Heart left ventricle (tissue), 16 donors: ENCODE measurements around the gene TRPT1. TPM values are rescaled to one million over a fixed set of nuclear protein-coding genes. Genes with fewer than 3 reads are reported as not detected.

Experiments used
- ATAC-seq, 4 donors: fragments of 200-7000 bp; cut with Tn5 transposase; one replicate each; pipeline ENCODE4 v1.9.1; 2020 to 2022; ENCODE audit warnings: moderate library complexity in 4 of 4, mild to moderate bottlenecking in 3 of 4, moderate number of reproducible peaks in 1 of 4
- DNase-seq, 5 donors: peaks; one replicate each; pipeline ENCODE4 v3.0.0-alpha.2; 2020
- H3K27ac ChIP-seq, 12 donors: fragments of 200-600 bp; sonication (generic) in 4 of 12; one replicate each; pipeline versions ENCODE4 v1.5.0 to v1.8.0; 2016 to 2022; ENCODE audit warnings: mild to moderate bottlenecking in 2 of 12
- H3K27me3 ChIP-seq, 9 donors: fragments of 200-600 bp; sonication (generic) in 2 of 9; one replicate each; pipeline versions ENCODE4 v1.5.1 to v1.8.0; 2016 to 2022; ENCODE audit warnings: mild to moderate bottlenecking in 3 of 9
- H3K36me3 ChIP-seq, 9 donors: fragments of 200-600 bp; sonication (generic) in 2 of 9; one replicate each; pipeline versions ENCODE4 v1.5.0 to v1.8.0; 2018 to 2022; ENCODE audit warnings: mild to moderate bottlenecking in 2 of 9
- H3K4me1 ChIP-seq, 12 donors: fragments of 200-600 bp; sonication (generic) in 4 of 12; one replicate each; pipeline versions ENCODE4 v1.5.0 to v1.8.0; 2016 to 2022; ENCODE audit warnings: mild to moderate bottlenecking in 3 of 12
- H3K4me3 ChIP-seq, 12 donors: fragments of 200-600 bp; sonication (generic) in 4 of 12; one replicate each; pipeline versions ENCODE4 v1.5.0 to v1.8.0; 2017 to 2022; ENCODE audit warnings: mild to moderate bottlenecking in 9 of 12, moderate library complexity in 4 of 12
- H3K9me3 ChIP-seq, 12 donors: fragments of 200-600 bp; sonication (generic) in 4 of 12; one replicate each; pipeline versions ENCODE4 v1.5.0 to v1.8.0; 2016 to 2022; ENCODE audit warnings: mild to moderate bottlenecking in 1 of 12
- POLR2A ChIP-seq, 2 donors: fragments of 450-650 bp; IDR thresholded peaks; one replicate each; pipeline ENCODE4 v1.6.1; 2017; ENCODE audit warnings: antibody characterized with exemption in 2 of 2, mild to moderate bottlenecking in 2 of 2, moderate library complexity in 2 of 2
- WGBS, 4 donors: extraction: QIAGEN DNeasy Blood & Tissue Kit in 2 of 4; methylation state at CpG; one replicate each; pipeline versions ENCODE4 v1.1.5 to v1.1.7; 2013 to 2018; 5-methylcytosine and 5-hydroxymethylcytosine counted together
- intact Hi-C, 10 donors: fragments of 100-400 bp; cut with DNase I; formaldehyde crosslinking; loops; one replicate each; pipeline versions ENCODE4 v1.11.1 to v1.14.2; 2022
- polyA plus RNA-seq, 2 donors: library from polyadenylated mRNA; stranded (reverse); fragments of 200-250 nt; gene quantifications; one replicate each; pipeline ENCODE4 v1.2.3, GENCODE V29; 2013
- total RNA-seq, 9 donors: library from RNA; depleted of rRNA in 2 of 9; stranded (reverse); fragments of >200 nt in 2 of 9; fragmentation: NEBNext Ultra II Directional in 3 of 9; extraction: Animal tissue kit (Norgen Biotek cat#: 25700) in 3 of 9; gene quantifications; one replicate each; pipeline versions ENCODE4 v1.1.0 to v1.2.4, GENCODE V29; 2016 to 2023
- TF ChIP-seq, protein P1 (sequence below), 12 donors: fragments of 200-600 bp; sonication (generic) in 4 of 12; IDR thresholded peaks; one replicate each; pipeline versions ENCODE4 v1.5.0 to v1.8.0; 2018 to 2022; ENCODE audit warnings: antibody characterized with exemption in 12 of 12, mild to moderate bottlenecking in 5 of 12
- donor health status: ischemic (EF 13 %, LVEDD 7.1; RV severe dilation, severe dysfunction).
- donor health status: healthy with polysubstance abuse.
- donor health status: DM: no; HTN: yes; CAD: no.
- donor health status: DM: no; HTN: no; CAD: no.
- donor health status: ischemic (EF 25% LVEDD 6.9; RV normal size, moderate dysfunction).
- donor health status: ischemic (EF 25% LVEDD 5.7; RV mildly dilated, moderate dysfunction).
- donor health status: healthy.
- donor health status: DM: yes; HTN: yes; CAD: no.
- donor health status: ischemic (EF 35%, LVEDD 5.7; RV mildly dilated, moderate dysfunction).
- donor health status: nonischemic (EF 11% LVEDD 7.7; RV severe dilation, severe dysfunction).
- donor health status: DM: yes; HTN: yes; CAD: no.
- donor health status: PGD.
- donor health status: ischemic (EF 29% LVEDD 5.4; RV normal size, mild dysfunction).
- donor health status: nonischemic (EF 23%, LVEDD 6.1; RV moderate dilation, normal function).

The TRPT1 gene
- total and polyA plus RNA-seq, 11 donors, result 51.2 to 146 (median 65.3) TPM

- H3K27me3 ChIP-seq, result no peaks in the 10 kb centered on the region
- TF ChIP-seq, protein P1, sequence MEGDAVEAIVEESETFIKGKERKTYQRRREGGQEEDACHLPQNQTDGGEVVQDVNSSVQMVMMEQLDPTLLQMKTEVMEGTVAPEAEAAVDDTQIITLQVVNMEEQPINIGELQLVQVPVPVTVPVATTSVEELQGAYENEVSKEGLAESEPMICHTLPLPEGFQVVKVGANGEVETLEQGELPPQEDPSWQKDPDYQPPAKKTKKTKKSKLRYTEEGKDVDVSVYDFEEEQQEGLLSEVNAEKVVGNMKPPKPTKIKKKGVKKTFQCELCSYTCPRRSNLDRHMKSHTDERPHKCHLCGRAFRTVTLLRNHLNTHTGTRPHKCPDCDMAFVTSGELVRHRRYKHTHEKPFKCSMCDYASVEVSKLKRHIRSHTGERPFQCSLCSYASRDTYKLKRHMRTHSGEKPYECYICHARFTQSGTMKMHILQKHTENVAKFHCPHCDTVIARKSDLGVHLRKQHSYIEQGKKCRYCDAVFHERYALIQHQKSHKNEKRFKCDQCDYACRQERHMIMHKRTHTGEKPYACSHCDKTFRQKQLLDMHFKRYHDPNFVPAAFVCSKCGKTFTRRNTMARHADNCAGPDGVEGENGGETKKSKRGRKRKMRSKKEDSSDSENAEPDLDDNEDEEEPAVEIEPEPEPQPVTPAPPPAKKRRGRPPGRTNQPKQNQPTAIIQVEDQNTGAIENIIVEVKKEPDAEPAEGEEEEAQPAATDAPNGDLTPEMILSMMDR (IDR thresholded peaks at IDR 0.05), result no peak
- no peak for TF ChIP-seq POLR2A (IDR thresholded peaks at IDR 0.05)
- H3K9me3 ChIP-seq, result no peaks in the 10 kb centered on the region
- no peak overlapping the region for H3K27ac ChIP-seq
- no peak for ATAC-seq
- peaks cover 0 to 87% (median 71%) of the 10 kb centered on the region in 9 donors for H3K36me3 ChIP-seq
- WGBS, 4 donors, result 85 to 87% (median 86%) methylated on average over 16 to 29 of the region's 29 CpGs
- peaks cover 0 to 17% (median 14%) of the 10 kb centered on the region in 12 donors for H3K4me1 ChIP-seq
- H3K4me3 ChIP-seq, result no peak overlapping the region
- intact Hi-C loops, result no loop called here
- no peak for DNase-seq
Observed at GRCh38 chr11:64263021-64263946, 37.3 kb upstream of the TRPT1 start.

DNA sequence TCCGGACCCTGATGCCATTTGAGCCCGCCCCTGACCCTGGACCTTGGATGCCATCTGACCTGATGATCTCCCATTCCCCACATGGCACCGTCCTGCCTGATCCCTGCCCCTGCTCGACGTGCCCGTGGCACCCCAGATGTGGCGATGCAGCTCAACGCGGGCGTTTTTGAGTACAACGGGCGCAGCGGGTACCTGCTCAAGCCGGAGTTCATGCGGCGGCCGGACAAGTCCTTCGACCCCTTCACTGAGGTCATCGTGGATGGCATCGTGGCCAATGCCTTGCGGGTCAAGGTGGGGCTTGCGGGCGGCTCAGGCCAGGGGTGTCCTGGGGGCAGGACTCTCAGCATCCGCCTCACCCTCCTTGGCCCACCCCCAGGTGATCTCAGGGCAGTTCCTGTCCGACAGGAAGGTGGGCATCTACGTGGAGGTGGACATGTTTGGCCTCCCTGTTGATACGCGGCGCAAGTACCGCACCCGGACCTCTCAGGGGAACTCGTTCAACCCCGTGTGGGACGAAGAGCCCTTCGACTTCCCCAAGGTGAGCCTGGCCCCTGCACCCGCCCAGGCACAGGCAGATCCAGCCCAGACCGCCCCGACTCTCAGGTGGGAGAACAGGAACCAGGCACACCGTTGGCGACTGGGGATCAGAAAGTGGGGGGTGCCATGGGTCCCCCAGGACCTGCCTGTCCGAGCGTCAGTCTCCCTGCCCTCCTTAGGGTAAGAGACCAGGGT is 36.5 kb upstream of the TRPT1 start:
- peaks cover 0 to 96% (median 79%) of the 10 kb centered on the region in 9 donors for H3K36me3 ChIP-seq
- peaks cover 0 to 9% (median 6%) of the 10 kb centered on the region in 12 donors for H3K4me1 ChIP-seq
- DNase-seq (peak in 1 of 5 donors; percentile 28), ATAC-seq (no peak)
- 94 to 96% (median 96%) methylated on average over 25 to 42 of the region's 42 CpGs for WGBS, 4 donors
- no peak overlapping the region for H3K4me3 ChIP-seq
- no peaks in the 10 kb centered on the region for H3K9me3 ChIP-seq
- intact Hi-C loops, result no loop called here
- TF ChIP-seq POLR2A (IDR thresholded peaks at IDR 0.05), result no peak
- TF ChIP-seq, protein P1 (IDR thresholded peaks at IDR 0.05), result no peak
- no peak overlapping the region for H3K27ac ChIP-seq
- H3K27me3 ChIP-seq, result no peaks in the 10 kb centered on the region

GRCh38 chr11:64261556-64262080 is 35.6 kb upstream of the TRPT1 start:
- peaks cover 0 to 99% (median 82%) of the 10 kb centered on the region in 9 donors for H3K36me3 ChIP-seq
- no peak overlapping the region for H3K27ac ChIP-seq
- intact Hi-C loops, result no loop called here
- 87 to 92% (median 91%) methylated on average over 12 to 18 of the region's 18 CpGs for WGBS, 4 donors
- H3K9me3 ChIP-seq, result no peaks in the 10 kb centered on the region
- TF ChIP-seq POLR2A (IDR thresholded peaks at IDR 0.05), result no peak
- TF ChIP-seq, protein P1 (IDR thresholded peaks at IDR 0.05), result no peak
- no peak for ATAC-seq
- H3K27me3 ChIP-seq, result no peaks in the 10 kb centered on the region
- H3K4me1 ChIP-seq, result peaks cover 0 to under 1% (median 0%) of the 10 kb centered on the region in 12 donors
- DNase-seq, result peak in 1 of 5 donors; percentile 31
- H3K4me3 ChIP-seq, result no peak overlapping the region
